NCI-H2107 treated with DMSO at 0.1 percent for 48 hours (cell line): Measurements from ENCODE around the gene RHBDL2.
"Not testable (repeated sequence)": the region's sequence is repeated elsewhere in the genome, so short reads cannot be mapped to it uniquely, and the experiment has no call there.

Experiments
- DNase-seq: peaks from one replicate; lab custom pipeline; 2025; ENCODE audit not compliant: unreplicated experiment; lab: John Stamatoyannopoulos, UW

The RHBDL2 gene

GRCh38 chr1:38938722-38939260, 2.8 kb downstream of the RHBDL2 start:
- DNase-seq = no peak

- DNase-seq = no peak
These were observed 9.1 kb downstream of the RHBDL2 start for GRCh38 chr1:38932571-38932970.

- peak; percentile 100 for DNase-seq
These were observed 12.2 kb downstream of the RHBDL2 start for GRCh38 chr1:38929476-38929875.

- DNase-seq = no peak
These were observed 12.6 kb downstream of the RHBDL2 start for GRCh38 chr1:38929054-38929453.

- DNase-seq = no peak
These were observed 15.5 kb downstream of the RHBDL2 start for GRCh38 chr1:38926091-38926490.

- DNase-seq = no peak
These were observed 16.2 kb downstream of the RHBDL2 start for GRCh38 chr1:38925391-38925790.

- DNase-seq = no peak
These were observed 18.0 kb downstream of the RHBDL2 start for GRCh38 chr1:38923607-38924006.

- no peak for DNase-seq
These were observed 22.5 kb downstream of the RHBDL2 start for GRCh38 chr1:38919130-38919529.

- no peak for DNase-seq
These were observed 23.1 kb downstream of the RHBDL2 start for GRCh38 chr1:38918568-38918967.

- DNase-seq = no peak
These were observed 23.9 kb downstream of the RHBDL2 start for GRCh38 chr1:38917772-38918171.

- peak; percentile 99 for DNase-seq
These were observed 24.3 kb downstream of the RHBDL2 start for GRCh38 chr1:38917337-38917736.

- DNase-seq = no peak
These were observed 26.2 kb downstream of the RHBDL2 start for GRCh38 chr1:38915352-38915948.

- DNase-seq = not testable (repeated sequence)
These were observed 26.7 kb downstream of the RHBDL2 start for GRCh38 chr1:38914908-38915307.

- DNase-seq = no peak
These were observed 32.8 kb downstream of the RHBDL2 start for GRCh38 chr1:38908821-38909220.

- DNase-seq = no peak
These were observed 35.6 kb downstream of the RHBDL2 start for GRCh38 chr1:38905985-38906384.

- no peak for DNase-seq
These were observed 42.1 kb downstream of the RHBDL2 start for GRCh38 chr1:38899560-38899959.

GRCh38 chr1:38898653-38899230, 42.9 kb downstream of the RHBDL2 start:
- no peak for DNase-seq

GRCh38 chr1:38896169-38896568, 45.5 kb downstream of the RHBDL2 start:
- no peak for DNase-seq

GRCh38 chr1:38892976-38893375, 48.7 kb downstream of the RHBDL2 start:
- DNase-seq = no peak

- peak; percentile 88 for DNase-seq
These were observed 49.9 kb downstream of the RHBDL2 start for GRCh38 chr1:38891753-38892152.

GRCh38 chr1:38889589-38889988, 52.0 kb downstream of the RHBDL2 start:
- DNase-seq = no peak

- no peak for DNase-seq
These were observed 53.0 kb downstream of the RHBDL2 start for GRCh38 chr1:38888423-38889333.
